HFF-Myc (cell line): ENCODE data around the gene PARD6B.

Source experiments
- DNase-seq: peaks from one replicate; pipeline ENCODE4 v3.0.0-alpha.2; 2011; ENCODE audit warnings: low read depth; ENCODE audit errors: extremely low read depth
- H3K4me3 ChIP-seq: replicated peaks from 2 replicates; pipeline ENCODE4 v1.5.1; 2011; ENCODE audit warnings: low read depth, mild to moderate bottlenecking, control low read depth, low read length
- CTCF ChIP-seq: IDR thresholded peaks from 2 replicates; pipeline ENCODE4 v1.5.1; 2012; ENCODE audit warnings: mild to moderate bottlenecking, low read depth, low read length, control low read depth; ENCODE audit errors: missing control alignments

Gene PARD6B, protein sequence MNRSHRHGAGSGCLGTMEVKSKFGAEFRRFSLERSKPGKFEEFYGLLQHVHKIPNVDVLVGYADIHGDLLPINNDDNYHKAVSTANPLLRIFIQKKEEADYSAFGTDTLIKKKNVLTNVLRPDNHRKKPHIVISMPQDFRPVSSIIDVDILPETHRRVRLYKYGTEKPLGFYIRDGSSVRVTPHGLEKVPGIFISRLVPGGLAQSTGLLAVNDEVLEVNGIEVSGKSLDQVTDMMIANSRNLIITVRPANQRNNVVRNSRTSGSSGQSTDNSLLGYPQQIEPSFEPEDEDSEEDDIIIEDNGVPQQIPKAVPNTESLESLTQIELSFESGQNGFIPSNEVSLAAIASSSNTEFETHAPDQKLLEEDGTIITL

GRCh38 chr20:50731055-50731929, at the start of gene PARD6B:
Gene PARD6B (plus strand): TSS chr20:50731580. CDS start chr20:50731787, 207 bp downstream.
- peak within 1 kb of the TSS; percentile 72 for H3K4me3 ChIP-seq
- peak; percentile 88 for DNase-seq
- TF ChIP-seq CTCF, result no peak

DNA sequence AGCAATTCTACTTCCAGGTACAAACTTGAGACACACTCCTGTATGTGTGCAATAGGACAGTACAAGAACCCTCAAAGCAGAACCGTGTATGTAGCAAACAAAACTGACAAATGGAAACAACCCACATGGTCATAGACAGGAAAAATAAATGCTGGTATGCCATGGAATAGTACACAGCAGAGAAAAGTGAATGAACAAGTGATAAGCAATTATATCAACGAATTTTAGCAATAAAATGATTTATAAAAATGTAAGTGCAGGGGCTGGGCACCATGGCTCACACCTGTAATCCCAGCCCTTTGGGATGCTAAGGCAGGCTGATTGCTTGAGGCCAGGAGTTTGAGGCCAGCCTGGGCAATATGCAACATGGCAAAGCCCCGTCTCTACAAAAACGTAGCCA, 49.3 kb upstream of the PARD6B start:
- no peak overlapping the region for H3K4me3 ChIP-seq
- no peak for DNase-seq
- TF ChIP-seq CTCF, result no peak

DNA sequence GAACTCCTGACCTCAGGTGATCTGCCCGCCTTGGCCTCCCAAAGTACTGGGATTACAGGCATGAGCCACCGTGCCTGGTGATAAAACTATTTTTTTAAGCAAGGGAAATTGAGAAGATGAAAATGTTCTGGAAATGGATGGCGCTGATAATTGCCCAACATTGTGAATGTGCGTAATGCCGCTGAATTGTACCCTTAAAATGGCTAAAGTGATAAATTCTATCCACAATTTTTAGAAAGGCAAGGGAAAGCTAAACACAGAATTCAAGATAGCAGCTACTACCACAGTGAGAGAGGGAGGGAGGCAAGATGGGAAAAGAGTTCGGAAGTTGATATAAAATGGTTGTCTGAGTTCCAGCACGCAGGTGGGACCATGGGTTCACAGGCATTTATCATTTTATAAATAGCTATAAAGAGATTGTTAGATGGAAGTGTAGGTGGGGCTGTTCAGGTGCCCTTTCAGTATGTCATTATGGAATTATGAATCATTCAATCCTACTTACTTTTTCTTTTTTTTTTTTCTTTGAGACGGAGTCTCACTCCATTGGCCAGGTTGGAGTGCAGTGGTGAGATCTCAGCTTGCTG, 48.3 kb upstream of the PARD6B start:
- DNase-seq, result no peak
- TF ChIP-seq CTCF, result no peak
- no peak overlapping the region for H3K4me3 ChIP-seq

DNA sequence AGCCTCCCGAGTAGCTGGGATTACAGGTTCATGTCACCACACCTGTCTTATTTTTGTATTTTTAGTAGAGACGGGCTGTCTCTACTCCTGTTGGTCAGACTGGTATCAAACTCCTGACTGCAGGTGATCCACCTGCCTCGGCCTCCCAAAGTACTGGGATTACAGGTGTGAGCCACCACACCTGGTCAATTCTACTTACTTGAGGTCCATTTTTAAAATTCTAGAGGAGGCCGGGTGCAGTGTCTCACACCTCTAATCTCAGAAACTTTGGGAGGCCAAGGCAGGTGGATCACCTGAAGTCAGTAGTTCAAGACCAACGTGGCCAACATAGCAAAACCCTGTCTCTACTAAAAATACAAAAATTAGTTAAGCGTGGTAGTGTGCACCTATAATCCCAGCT, 47.8 kb upstream of the PARD6B start:
- no peak for DNase-seq
- no peak overlapping the region for H3K4me3 ChIP-seq
- TF ChIP-seq CTCF, result no peak

- DNase-seq, result no peak
- no peak for TF ChIP-seq CTCF
- H3K4me3 ChIP-seq, result no peak overlapping the region
Measured at GRCh38 chr20:50686821-50687220, 44.6 kb upstream of the PARD6B start.

DNA sequence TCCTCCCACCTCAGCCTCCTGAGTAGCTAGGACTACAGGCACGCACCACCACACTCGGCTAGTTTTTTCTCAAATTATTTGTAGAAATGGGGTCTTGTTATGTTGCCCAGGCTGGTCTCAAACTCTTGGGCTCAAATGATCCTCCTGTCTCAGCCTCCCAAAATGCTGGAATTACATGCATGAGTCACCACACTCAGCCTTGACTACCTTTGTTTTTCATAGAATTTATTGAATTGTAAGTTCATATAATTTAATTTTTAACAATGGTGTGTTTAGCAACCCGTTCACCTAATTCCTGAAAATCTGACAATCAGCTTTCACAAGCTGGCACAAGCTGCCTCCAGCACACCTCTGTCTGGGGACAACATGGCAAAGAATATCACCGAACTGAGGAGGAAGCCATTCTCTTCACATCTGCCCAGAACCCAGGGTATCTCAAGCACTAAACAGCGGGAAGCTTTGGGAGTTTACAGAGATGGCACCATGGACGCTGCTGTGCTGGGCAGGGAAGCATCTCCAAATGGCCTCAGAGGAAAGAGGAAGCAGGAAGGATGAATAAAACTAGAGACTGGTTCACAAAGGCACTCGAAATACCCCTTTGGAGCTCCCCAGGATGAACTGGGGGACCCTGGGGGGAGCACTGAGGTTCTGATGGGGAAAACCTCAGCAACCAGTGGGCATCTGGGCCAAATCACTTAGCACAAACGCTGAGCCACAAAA, 43.0 kb upstream of the PARD6B start:
- no peak for DNase-seq
- TF ChIP-seq CTCF, result no peak
- no peak overlapping the region for H3K4me3 ChIP-seq
